ENCODE results near the gene PRRX2.

PRRX2 gene

GRCh38 chr9:129687391-129687790 lies 21.9 kb downstream of the PRRX2 start:
- DNase-seq (ENCODE audit: extremely low read depth, low read depth) = no peak
- no peak for TF ChIP-seq CTCF (IDR thresholded peaks at IDR 0.05; ENCODE audit: low read depth, low read length)

- TF ChIP-seq CTCF (IDR thresholded peaks at IDR 0.05; ENCODE audit: low read depth, low read length) = no peak
- DNase-seq (ENCODE audit: extremely low read depth, low read depth) = no peak
These were observed 23.0 kb downstream of the PRRX2 start for GRCh38 chr9:129688285-129689043.

- DNase-seq (ENCODE audit: extremely low read depth, low read depth) = no peak
- TF ChIP-seq CTCF (IDR thresholded peaks at IDR 0.05; ENCODE audit: low read depth, low read length) = no peak
These were observed 27.1 kb downstream of the PRRX2 start for GRCh38 chr9:129692534-129692933.

- no peak for TF ChIP-seq CTCF (IDR thresholded peaks at IDR 0.05; ENCODE audit: low read depth, low read length)
- no peak for DNase-seq (ENCODE audit: extremely low read depth, low read depth)
These were observed 28.3 kb downstream of the PRRX2 start for GRCh38 chr9:129693741-129694140.

GRCh38 chr9:129694243-129694646 lies 28.8 kb downstream of the PRRX2 start:
- DNase-seq (ENCODE audit: extremely low read depth, low read depth) = no peak
- no peak for TF ChIP-seq CTCF (IDR thresholded peaks at IDR 0.05; ENCODE audit: low read depth, low read length)

GRCh38 chr9:129695870-129696269 lies 30.4 kb downstream of the PRRX2 start:
- DNase-seq (ENCODE audit: extremely low read depth, low read depth) = no peak
- TF ChIP-seq CTCF (IDR thresholded peaks at IDR 0.05; ENCODE audit: low read depth, low read length) = no peak

- TF ChIP-seq CTCF (IDR thresholded peaks at IDR 0.05; ENCODE audit: low read depth, low read length) = no peak
These were observed 31.7 kb downstream of the PRRX2 start for GRCh38 chr9:129696944-129697655.

More at GRCh38 chr9:129696944-129697655, 31.7 kb downstream of the PRRX2 start:
- no peak for DNase-seq (ENCODE audit: extremely low read depth, low read depth)
